Activated CD4-positive, CD25-positive, alpha-beta regulatory T cell treated with anti-CD3 and anti-CD28 coated beads, Interleukin-2, amount 50 U/mL, for 24 hours (primary cell): Measurements from ENCODE around the gene ARPC5L.
"Not testable (repeated sequence)": the region's sequence is repeated elsewhere in the genome, so short reads cannot be mapped to it uniquely, and the experiment has no call there.

Experiments
- ATAC-seq, 2 donors: fragments of 150-1000 bp; cut with Tn5 transposase; one replicate each; pipeline ENCODE4 v1.10.0; 2021; ENCODE audit warnings: mild to moderate bottlenecking in 1 of 2, moderate library complexity in 1 of 2

The ARPC5L gene

DNA sequence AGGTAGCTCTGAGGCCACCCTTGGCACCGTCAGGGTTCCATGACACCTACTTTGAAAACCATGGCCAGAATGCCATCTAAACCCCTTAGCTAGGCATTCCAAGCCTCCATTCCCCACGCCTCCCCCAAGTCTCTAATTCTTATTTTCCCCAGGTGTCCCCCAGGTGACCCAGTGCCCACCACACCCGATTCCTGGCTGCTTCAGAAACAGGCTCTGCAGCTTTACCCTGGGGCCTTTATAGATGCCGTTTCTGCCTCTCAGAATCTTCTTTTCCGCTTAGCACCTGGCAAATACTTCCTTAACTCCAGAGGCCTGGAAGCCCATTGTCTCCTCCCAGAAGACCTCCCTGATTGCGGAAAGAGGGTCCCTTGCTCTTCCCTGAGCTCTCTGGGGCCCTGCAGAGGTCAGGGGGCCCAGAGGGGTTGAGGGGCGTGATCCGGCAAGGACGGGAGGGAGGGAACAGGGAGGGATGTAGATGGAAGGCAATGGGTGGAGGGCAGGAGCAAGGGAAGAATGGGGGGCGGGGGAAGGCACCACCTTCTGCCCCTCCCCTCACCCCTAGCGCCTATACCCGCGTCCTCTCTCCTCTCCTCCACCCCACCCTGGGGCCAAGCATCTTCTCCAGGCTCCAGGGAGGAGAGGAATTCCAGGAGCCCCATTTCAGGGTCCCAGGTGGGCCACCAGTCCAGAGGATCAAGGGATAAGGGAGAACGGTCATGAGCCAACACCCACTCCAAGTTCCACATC lies 20.7 kb upstream of the ARPC5L start:
- no peak for ATAC-seq

DNA sequence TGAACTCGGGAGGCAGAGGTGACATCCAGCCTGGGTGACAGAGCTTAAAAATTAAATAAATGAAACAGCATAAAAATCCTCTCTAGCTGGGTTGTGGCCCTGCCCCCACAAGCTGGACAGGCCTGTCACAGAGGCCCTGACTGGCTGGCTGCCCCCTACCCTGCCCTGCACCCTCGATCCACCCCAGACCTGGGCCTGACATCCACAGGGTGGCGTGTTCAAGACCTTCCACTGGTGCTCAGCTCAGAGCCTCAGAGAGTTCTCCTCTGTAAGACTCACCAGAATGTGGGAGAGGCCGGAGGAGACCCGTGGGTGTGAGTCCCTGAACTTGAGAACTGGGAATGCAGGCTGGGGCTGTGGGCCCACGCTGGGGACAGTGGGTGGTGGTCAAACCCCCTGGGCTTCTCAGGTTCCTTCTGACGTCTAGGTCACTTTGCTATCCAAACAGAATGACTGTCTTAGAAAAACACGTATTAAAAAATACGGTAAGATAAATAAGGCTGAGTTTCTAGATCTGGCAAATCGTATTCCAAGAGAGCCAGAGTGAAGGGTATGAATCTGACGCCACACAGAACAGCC lies 18.4 kb upstream of the ARPC5L start:
- no peak for ATAC-seq

DNA sequence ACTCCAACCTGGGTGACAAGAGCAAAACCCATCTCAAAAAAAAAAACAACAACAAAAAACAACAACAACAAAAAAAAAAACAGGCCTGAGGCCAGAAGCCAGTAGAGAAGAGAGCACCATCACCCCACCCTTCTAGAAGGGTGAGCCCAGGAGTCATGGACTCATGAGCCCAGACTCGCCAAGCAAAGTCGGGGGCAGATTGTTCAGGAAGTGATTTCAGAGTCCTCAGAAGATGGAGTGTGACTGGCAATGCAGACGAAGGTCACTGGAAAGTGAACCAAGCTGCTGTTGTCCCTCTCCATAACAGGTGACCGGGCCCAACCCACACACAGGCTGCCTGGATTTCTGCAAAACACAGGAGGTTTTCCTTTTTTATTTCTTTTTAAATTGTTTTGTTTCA lies 17.6 kb upstream of the ARPC5L start:
- no peak for ATAC-seq

DNA sequence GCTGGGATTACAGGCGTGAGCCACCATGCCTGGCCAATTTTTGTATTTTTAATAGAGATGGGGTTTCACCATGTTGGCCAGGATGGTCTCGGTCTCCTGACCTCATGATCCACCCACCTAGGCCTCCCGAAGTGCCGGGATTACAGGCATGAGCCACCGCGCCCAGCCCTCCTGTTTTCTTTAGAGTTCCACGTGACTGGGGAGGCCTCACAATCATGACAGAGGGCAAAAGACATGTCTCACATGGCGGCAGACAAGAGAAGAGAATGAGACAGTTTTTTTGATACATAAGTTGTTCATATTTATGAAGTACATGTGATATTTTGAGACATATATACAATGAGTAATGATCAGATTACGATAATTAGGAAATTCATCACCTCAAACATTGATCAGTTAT lies 15.5 kb upstream of the ARPC5L start:
- ATAC-seq, result not testable (repeated sequence)

DNA sequence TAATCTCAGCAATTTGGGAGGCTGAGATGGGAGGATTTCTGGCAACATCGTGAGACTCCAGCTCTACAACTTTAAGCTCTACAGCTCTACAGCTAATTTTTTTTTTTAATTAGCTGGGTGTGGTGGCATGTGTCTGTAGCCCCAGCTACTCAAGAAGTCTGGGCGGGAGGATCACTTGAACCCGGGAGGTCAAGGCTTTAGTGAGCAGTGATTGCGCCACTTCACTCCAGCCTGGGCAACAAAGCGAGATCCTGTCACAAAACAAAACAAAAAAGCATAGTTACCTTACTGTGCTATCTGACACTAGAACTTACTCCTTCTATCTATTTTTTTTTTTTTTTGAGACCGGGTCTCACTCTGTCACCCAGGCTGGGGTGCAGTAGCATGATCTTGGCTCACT lies 15.0 kb upstream of the ARPC5L start:
- ATAC-seq, result no peak

DNA sequence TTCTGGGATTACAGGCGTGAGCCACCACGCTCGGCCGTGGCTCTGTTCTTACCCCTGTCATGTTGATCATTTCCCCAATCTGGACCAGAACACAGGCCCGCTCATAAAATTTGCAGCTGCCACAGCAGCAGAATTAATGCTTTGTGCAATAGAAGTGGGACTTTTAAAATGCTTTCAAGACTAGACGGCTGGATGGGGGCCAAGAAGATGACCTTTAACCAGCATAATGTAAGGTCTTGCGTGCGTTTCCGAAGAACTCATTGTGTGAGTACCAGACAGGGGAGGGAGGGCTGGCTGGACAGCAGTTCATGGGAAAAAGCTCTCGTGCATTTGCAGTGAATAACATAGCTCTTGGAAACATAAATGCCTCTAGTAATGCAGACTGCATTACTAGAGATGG lies 12.1 kb upstream of the ARPC5L start:
- no peak for ATAC-seq

DNA sequence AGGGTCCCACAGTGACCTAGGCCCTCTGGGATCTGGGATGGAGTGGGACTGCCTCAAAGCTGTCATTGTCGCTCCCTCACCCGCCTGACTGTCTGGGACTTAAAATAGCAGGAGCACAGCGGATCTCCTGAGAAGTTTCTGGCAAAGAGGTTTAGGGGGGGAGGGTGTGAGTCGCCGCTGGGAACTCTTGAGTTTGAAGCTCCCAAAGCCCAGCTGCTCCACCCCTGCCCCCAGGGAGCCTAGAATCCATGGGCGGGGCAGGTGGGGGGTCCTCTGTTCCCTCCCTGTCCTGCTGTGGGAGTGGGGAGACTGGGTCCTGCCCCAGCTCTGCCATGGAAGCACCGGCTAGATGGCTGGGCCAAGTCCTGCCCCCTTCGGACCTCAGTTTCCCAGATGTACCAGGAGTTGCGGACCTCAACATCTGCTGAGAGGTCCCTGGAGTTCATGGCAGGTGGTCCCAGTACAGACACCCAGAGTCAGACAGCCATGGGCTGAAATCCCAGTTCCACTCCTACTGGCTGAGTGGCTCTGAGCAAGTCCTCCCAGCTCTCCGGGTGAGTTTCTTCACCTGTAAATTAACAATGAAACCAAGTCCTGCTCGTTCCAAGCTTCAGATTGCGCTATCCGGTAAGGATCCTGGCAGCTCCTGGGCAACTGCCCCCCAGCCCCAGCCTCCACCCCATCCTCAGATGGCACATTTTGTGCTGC lies 9.7 kb upstream of the ARPC5L start:
- ATAC-seq, result no peak

DNA sequence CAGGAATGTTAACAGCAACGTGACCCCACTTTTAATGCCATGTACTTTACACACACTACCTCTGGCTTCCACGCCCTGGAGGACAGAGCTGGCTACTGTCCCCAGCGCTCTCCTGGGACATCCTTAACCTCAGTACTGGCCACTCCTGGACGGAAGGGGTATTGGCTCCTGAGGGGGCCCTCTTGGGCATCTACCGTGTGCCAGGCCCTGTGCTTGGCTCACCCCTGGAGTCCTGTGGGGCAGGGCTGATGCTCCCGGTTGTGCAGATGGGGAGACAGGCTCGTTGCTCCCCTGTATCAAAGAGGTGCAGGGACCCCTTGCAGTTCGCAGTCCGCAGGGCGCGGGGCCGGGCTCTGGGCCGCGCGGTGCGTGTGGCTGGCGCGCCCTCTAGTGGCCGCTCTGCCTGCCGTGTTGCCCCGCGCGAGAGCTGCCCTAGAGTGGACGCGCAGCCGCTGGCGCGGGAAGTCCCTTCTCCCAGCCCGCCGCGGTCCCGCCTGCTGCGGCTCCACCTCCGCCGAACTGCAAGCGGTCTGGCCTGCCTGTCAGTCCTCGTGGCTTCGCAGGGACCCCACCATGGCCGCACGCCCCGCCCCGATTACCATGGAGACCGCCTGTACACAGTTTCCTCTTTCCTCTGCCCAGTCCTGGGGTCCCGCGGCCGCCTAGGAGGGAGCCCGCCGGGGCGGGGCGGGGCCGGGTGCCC lies 8.9 kb upstream of the ARPC5L start, which contains the start of gene WDR38:
WDR38 (plus strand) TSS at position 632 of the 703 bp plus-strand sequence. CDS start 72 bp downstream, outside the sequence.
- peak; percentile 81 to 83 for ATAC-seq

DNA sequence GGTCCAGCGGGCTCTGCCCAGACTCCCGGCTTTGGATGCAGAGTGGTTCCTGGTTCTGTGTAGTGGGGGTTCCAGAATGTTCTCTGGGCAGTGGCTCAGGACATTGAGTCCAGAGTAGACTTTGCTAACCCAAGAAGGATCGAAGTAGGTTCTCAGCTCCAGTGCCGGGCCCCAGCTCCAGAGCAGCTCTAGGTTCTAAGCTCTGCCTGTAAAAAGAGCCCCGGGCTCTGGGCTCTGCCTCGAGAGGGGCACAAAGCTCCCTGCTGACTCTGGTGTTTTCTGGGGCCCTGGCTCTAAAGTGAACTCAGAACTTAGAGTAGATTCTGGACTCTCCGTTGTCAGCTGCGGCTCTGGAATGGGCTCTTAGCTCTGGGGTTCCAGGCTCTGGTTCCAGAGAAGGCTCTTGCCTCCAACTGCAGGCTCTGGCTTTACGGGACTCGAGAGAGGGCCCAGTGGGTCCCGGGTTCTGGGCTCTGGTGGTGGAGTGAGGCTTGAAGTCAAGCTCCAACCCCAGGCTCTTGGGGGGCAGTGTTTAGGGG lies 8.3 kb upstream of the ARPC5L start:
- no peak for ATAC-seq

DNA sequence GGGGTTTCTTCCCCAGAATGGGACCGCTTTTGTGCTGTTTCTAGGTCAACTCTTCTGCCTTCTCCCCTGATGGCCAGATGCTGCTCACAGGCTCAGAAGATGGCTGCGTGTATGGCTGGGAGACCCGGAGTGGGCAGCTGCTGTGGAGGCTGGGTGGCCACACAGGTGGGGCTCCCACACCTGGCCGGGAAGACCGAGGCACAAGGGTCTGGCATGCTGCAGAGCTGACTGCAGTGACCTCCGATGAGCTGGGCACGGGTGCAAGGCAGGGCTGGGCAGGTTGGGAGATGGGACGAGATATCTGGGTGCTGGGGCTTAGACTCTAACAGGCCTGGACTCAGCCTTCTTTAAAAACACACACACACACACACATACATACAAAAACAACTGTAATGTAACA lies 7.8 kb upstream of the ARPC5L start:
- ATAC-seq, result no peak

DNA sequence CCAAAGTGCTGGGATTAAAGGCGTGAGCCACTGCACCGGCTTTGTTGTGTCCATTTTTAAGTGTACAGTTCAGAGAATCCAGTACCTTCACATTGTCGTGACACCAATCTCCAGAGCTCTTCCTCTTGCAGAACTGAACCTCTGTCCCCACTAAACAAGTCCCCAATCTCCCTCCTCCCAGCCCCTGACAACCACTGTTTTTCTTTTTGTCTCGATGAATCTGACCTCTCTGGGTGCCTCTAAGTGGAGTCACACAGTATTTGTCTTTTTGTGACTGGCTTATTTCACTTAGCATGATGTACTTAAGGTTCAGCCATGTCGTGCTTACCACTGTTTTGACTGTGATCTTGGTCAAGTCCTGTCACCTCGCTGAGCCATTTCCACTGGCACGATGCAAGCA lies 7.1 kb upstream of the ARPC5L start:
- no peak for ATAC-seq

DNA sequence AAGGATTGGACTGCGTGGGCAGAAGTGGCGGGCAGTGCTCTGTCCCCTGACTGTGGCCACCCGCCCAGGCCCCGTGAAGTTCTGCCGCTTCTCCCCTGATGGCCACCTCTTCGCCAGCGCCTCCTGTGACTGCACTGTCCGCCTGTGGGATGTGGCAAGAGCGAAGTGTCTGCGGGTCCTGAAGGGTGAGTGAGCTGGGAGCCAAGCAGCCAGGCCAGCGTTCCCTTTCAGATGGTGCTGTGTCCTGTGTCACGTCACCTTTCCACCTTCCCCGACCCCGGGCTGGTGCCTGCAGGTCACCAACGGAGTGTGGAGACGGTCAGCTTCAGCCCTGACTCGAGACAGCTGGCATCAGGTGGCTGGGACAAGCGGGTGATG lies 6.4 kb upstream of the ARPC5L start:
- ATAC-seq, result no peak

DNA sequence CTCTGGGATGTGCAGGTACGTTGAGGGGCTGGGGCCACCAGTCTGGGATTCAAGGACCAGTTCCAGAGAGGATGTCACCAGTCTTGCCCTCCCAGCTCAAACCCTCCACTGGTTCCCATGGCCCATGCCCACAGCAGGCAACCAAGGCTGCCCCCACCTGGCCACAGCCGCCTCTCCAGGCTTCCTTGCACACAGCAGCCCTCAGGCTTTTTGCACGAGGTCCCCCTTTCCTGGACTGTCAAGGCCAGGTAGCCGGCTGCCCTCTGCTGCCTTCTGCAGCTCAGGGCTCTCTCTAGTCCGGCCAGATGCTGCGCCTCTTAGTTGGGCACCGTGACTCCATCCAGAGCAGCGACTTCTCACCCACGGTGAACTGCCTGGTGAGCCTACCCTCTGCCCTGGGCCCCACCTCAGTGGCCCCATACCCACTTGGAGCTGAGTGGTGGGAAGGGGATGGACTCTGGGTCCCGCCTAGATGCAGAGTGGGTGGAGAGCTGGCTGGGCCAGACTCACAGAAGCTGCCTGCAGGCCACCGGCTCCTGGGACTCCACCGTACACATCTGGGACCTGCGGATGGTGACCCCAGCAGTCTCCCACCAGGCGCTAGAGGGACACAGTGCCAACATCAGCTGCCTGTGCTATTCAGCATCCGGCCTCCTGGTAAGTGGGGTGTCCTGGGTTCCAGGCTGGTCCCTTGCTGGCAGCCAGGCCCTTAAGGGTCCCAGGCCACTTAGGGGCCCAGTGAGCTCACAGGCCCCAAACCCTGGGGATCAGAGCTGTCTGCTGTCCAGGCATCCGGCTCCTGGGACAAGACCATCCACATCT lies 5.8 kb upstream of the ARPC5L start:
- peak in 1 of 2 donors; percentile 4 for ATAC-seq

DNA sequence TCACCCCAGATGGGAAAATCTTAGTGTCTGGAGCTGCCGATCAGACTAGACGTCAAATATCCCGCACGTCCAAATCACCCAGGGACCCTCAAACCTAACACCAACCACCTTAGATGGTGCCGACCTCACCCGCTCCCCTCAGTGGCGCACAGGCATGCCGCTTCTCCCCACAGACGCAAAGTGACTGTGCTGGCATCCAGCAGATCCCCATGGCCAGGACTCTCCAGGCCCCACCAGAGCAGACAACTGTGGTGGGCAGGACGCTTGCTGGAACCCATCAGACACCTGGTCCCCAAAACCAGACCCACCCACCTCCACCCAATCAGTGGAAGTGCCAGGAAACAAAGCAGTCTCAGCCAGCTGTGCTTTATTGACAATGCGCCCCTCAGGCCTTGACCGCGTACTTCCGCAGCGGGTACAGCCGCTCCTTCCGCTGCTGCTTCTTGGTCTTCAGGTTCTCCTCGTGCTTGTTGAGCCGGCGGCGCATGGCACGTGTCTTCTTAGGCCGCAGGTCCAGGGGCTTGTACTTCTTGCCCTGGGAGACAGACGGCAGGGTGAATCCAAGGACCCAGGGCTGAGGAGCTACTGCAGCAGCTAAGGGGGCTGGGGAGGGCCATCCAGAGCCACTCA lies 4.3 kb upstream of the ARPC5L start:
- no peak for ATAC-seq

DNA sequence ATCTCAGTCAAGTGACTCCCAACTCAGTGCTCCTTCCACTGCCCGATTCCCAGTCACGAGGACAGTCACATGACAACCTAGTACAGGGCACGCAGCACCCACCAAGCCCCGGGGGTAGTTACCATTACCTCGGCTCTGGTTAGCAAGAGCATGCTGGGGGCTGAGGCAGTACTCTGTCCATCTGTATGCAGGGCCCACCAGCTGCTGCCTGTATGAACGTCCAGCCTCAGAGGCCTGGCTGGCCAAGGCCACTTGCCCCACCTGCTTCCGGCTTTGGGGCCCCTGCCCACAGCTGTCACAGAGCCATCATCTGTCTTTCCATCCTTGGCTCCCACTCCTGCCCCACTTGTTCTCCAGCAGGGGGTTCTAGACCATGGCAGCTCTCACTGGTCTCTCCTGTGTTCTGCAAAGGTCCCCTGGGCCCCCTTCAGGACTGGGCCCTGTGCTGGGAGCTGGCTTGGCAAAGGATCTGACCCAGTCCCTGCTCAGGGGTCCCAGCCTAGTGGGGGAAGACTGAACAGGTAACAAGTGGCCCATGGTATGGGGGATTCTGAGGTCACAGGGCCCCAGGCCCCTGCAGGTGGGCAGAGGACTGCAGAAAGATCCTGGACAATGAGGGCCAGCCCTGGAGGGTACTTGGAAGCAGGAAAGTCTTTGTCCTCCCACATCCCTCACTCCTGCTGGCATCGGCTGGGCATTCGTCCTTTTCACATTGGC lies 3.4 kb upstream of the ARPC5L start:
- no peak for ATAC-seq

DNA sequence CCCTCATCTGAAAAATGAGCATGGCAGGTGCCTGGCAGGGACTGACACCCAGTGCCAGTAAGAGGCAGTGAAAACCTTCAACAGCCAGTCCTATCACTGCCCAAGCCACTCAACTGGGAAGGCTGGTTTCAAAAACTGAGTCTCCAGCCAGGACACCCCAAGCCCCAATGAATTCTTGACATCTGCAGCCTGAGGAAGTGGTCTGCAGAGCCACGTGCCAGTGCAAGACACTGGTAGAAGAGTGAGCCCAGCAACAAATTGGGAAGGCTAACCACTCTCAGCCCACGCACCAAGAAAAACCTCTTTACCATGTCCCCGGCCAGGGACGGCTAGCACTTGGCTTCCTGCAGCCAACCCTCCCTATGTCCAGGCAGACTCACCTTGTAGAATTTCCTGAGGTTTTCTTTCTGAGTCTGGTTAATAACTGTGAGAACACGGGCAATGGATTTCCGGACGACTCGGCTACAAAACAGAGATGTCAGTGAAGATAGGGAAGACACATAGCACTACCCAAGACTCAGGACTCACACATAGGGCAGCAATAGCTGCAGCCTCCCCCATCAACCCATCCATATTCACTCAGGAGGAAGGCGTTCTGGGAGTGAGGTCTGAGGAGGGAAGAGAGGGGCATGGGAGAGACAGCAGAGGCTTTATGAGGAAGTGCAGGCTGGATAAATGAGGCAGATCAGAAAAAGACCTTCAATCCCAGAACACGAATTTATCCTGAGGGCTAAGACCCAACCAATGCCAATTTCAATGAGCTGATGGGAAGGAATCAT lies 1.9 kb upstream of the ARPC5L start:
- ATAC-seq, result no peak

DNA sequence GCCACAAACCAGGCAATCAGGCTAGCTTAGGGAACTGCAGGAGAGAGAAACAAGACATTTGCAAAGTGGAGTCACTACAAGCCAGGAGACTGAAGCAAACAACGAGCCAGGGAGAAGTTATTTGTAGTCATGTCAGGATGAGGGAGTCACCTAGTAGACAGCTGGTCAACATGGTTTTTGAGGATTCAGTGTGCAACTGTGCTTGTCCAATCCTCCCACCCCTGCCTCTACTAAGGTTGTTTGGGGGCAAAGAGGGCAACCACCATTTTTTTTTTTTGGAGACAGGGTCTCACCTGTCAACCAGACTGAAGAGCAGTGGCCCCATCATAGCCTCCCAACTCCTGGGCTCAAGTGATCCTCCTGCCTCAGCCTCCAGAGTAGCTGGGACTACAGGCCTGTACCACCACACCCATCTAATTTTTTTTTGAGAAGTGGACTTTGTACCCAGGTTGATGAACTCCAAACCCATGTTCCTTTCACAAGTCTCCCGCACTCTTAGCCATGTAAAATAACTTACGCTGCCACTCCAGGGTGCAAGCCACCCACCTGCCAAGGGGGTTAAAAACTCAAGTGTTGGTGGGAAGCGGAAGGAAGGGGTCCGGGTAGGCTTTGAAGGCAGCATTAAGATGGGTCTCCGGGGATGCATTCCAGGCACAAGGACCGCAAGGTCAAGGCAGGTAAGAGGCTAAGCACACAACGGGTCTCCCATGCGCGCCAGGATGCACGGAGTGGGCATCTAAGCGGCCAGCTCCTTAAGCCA lies 1.2 kb upstream of the ARPC5L start:
- ATAC-seq, result no peak

DNA sequence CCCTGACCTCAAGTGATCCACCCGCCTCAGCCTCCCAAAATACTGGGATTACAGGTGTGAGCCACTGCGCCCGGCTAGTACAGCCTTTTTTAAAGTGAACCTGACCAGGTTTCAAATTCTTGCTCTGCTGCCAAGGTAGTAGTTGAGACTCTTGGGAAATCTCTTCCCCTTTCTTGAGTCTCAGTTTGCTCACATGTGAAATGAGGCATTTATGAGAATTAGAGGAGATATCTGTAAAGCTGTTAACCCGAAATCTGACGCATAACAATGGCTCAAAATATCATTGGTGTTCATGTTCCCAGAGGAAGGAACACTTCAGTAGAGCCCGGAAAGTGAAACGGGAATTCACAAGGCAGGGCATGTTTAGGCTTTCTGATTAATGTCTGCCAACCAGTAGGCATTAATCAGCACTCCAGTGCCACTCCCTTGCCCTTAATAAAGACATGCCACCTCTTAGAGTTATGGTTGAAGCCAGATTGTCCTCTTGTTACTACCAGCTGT lies 1.5 kb downstream of the ARPC5L start:
- no peak for ATAC-seq
